ENCODE results near the gene GFRAL. TPM values are rescaled to one million over a fixed set of nuclear protein-coding genes. Genes with fewer than 3 reads are reported as not detected.
"Not testable (repeated sequence)": the region's sequence is repeated elsewhere in the genome, so short reads cannot be mapped to it uniquely, and the experiment has no call there.

The GFRAL gene, protein sequence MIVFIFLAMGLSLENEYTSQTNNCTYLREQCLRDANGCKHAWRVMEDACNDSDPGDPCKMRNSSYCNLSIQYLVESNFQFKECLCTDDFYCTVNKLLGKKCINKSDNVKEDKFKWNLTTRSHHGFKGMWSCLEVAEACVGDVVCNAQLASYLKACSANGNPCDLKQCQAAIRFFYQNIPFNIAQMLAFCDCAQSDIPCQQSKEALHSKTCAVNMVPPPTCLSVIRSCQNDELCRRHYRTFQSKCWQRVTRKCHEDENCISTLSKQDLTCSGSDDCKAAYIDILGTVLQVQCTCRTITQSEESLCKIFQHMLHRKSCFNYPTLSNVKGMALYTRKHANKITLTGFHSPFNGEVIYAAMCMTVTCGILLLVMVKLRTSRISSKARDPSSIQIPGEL
- total RNA-seq (2014; rRNA removed; shearing (Covaris generic)) = not detected in 2 replicates
- not detected in 2 replicates for polyA plus RNA-seq (2015; cell fraction: cytosol; rRNA removed)
- not detected in 2 replicates for polyA plus RNA-seq (2015; cell fraction: nucleus; rRNA removed)

DNA sequence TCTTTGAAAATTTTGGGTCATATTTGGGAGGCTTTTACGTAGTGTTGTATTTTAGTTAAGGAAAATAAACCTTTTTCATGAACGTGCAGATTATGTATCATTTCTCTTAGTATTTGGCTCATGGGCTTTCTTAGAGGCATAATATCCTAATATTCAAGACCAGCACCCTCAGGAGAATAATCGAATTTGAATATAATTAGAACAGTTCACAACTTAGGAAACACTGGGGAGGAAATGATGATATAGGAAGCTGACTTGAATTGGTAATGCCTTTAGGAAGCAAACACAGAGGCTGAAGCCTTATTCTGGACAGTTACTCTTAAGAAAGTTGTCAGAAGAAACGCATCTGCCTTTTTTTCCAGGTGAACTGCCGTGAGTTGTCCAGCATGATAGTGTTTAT is at the start of gene GFRAL:
Gene GFRAL, plus strand, starts transcription at position 301 of the 400 bp plus-strand sequence. Its CDS starts 86 bp downstream, at position 387.
- in situ Hi-C loops (cut with HindIII; ENCODE audit: low pct_unique_long_range_greater_than_20kb, low sequenced_read_pairs) = no loop called here
- no peak for DNase-seq (ENCODE audit: low read depth, low spot score)

DNA sequence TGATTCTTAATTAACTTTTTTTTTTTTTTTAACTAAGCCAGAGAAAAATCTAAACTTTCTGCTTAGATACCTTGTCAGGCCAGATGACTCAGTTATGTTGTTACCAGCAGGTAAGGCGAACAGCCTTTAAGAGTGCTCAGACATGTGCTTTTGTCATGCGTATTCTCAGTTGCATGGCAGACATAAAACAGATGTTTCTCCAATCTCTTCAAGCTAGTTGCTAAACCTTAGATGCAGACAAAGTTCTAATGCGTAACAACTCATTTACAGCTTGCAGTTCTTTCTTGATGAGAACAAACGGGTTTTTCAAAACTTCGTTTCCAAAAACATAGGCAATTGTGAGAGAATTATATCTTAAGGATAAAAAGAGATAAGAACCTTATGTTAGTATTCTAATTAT is 49.6 kb upstream of the GFRAL start:
- in situ Hi-C loops (cut with HindIII; ENCODE audit: low pct_unique_long_range_greater_than_20kb, low sequenced_read_pairs) = no loop called here
- DNase-seq (ENCODE audit: low read depth, low spot score) = no peak

DNA sequence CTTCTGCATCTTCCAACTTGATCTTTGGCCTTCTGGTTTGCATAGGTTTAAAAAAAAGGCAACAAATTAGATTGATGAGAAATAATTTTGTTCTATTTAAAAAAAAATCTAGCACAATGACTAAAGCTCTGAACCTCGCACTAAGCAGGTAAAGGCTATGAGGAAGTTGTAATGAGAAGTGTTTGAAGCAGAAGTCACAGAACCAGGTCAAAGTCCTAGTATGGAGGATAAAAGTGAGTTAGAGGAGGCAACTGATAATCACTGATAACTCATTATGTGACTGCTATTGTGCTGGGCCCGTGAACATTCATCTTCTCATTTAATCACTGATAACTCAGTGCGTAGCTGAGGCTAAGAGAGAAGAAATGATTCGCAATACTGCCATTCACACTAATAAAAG is 46.1 kb upstream of the GFRAL start:
- in situ Hi-C loops (cut with HindIII; ENCODE audit: low pct_unique_long_range_greater_than_20kb, low sequenced_read_pairs) = no loop called here
- no peak for DNase-seq (ENCODE audit: low read depth, low spot score)

DNA sequence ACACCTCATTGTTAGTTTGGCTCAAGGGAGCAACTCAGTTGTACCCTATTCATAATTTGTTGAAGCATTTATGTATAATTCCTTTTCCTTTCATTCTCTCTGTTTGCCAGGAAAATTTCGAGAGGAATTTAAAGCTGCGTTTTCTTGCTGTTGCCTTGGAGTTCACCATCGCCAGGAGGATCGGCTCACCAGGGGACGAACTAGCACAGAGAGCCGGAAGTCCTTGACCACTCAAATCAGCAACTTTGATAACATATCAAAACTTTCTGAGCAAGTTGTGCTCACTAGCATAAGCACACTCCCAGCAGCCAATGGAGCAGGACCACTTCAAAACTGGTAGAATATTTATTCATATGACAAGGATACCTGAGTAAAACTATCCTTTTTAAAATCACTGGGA is 45.2 kb upstream of the GFRAL start:
- in situ Hi-C loops (cut with HindIII; ENCODE audit: low pct_unique_long_range_greater_than_20kb, low sequenced_read_pairs) = no loop called here
- DNase-seq (ENCODE audit: low read depth, low spot score) = no peak

DNA sequence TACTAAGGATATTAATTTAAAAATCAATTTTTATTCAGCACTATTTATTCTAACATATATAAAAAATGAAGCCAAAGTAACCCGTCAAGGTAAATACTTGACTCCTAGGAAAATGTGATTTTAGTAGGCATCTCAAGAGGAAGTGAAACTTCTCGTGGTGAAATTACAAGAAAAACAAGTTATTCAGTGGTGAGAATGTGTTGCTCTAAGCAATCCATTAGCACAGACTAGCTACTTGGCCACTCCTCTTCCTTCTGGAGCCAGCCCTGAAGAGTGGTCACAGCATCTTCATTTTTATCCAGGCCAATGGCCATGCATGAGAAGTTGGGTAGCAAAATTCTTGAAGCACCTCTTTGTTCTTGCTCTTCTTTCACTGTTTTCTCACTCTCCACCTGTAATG is 40.4 kb upstream of the GFRAL start:
- in situ Hi-C loops (cut with HindIII; ENCODE audit: low pct_unique_long_range_greater_than_20kb, low sequenced_read_pairs) = no loop called here

DNA sequence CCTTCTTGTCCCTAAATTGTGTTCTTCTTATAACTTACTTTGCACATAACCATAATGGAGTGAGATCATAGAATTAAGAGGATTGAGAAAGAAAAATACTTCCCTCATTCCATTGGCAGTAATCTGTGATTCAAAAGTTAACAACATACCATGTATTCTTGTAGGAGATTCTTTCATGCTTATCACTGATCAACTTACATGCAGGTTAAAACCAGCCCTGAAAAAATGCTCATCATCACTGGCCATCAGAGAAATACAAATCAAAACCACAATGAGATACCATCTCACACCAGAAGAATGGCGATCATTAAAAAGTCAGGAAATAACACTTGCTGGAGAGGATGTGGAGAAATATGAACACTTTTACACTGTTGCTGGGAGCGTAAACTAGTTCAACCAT is 36.5 kb upstream of the GFRAL start:
- DNase-seq (ENCODE audit: low read depth, low spot score) = no peak
- in situ Hi-C loops (cut with HindIII; ENCODE audit: low pct_unique_long_range_greater_than_20kb, low sequenced_read_pairs) = no loop called here

More for the DNA sequence above, 40.4 kb upstream of the GFRAL start:
- no peak for DNase-seq (ENCODE audit: low read depth, low spot score)

DNA sequence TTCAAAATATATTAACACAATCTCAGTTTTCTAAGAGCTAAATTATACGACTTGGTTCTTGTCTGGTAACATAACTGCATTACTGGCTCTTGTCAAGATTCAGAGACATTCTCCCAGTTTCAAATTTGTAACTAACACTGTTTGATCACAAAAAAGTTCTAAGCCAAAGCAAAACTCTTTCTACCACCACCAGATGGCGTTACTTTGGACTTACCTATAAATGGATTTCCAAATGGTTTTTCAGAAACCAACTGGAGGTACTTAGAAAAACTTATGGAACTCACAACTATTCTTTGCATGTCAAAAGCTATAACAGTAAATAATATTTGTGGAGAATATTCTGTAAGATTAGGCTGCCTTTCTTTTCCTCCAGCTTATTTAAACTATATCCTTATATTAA is 34.2 kb upstream of the GFRAL start:
- peak; percentile 53 for DNase-seq (ENCODE audit: low read depth, low spot score)
- in situ Hi-C loops (cut with HindIII; ENCODE audit: low pct_unique_long_range_greater_than_20kb, low sequenced_read_pairs) = no loop called here

DNA sequence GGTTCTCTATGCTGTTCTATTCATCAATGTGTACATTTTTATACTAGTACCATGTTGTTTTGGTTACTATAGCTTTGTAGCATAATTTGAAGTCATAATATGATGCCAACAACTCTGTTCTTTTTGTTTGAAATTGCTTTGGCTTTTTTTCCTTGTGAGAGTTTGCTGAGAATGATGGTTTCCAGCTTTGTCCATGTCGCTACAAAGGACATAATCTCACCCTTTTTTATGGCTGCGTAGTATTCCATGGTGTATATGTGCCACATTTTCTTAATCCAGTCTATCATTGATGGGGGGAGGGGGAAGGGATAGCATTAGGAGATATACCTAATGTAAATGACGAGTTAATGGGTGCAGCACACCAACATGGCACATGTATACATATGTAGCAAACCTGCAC is 30.1 kb upstream of the GFRAL start:
- in situ Hi-C loops (cut with HindIII; ENCODE audit: low pct_unique_long_range_greater_than_20kb, low sequenced_read_pairs); DNase-seq (ENCODE audit: low read depth, low spot score): not testable (repeated sequence)

DNA sequence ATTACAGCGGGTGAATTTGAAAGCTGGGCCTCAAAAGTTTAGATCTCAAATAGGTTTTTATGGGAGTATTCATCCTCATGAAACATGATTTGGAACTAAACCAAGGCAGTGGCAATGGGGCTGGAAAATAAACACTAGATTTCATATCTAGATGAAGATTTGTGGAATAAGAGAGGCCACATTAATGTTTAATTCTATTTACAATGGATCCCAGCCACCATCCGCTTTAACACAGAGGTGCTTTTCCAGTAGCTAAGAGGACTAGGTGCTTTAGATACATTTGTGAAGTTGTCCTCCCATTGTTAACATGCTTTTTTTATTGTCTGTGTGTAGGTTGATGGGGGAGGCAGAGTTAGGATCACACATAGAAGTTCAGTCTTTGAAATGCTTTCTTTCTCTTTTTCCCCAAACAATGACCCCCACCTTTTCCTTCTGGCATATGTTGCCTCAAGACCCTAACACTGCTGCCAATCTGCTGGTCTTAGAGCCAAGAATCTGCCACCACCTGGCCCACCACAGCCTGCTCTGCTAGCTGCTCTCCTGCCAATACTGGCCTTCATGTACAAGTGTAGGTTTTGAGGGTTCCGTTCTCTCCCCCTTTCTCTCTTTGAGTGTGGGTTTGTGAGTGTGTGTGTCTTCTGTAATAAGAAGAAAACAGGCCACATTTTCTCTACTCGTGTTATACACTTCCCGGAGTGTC is 27.8 kb upstream of the GFRAL start:
- DNase-seq (ENCODE audit: low read depth, low spot score) = no peak
- in situ Hi-C loops (cut with HindIII; ENCODE audit: low pct_unique_long_range_greater_than_20kb, low sequenced_read_pairs) = no loop called here

DNA sequence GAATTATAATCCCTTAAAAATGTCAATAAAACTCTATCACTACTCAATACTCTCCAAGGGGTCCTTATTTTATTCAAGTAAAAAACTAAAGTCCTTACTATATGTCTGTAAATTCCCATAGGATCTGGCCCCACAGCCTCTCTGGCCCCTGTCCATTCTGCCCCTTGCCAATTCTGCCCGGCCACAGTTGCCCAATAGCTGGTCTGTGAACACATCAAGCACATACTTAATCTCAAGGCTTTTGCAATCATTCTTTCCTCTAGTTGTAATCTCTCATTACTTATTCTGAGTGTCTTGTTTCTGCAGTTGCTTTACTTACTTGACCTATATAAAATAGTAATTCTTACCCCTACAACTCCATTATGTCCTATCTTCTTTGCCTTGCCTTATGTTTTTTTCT is 22.5 kb upstream of the GFRAL start:
- in situ Hi-C loops (cut with HindIII; ENCODE audit: low pct_unique_long_range_greater_than_20kb, low sequenced_read_pairs) = no loop called here
- no peak for DNase-seq (ENCODE audit: low read depth, low spot score)

DNA sequence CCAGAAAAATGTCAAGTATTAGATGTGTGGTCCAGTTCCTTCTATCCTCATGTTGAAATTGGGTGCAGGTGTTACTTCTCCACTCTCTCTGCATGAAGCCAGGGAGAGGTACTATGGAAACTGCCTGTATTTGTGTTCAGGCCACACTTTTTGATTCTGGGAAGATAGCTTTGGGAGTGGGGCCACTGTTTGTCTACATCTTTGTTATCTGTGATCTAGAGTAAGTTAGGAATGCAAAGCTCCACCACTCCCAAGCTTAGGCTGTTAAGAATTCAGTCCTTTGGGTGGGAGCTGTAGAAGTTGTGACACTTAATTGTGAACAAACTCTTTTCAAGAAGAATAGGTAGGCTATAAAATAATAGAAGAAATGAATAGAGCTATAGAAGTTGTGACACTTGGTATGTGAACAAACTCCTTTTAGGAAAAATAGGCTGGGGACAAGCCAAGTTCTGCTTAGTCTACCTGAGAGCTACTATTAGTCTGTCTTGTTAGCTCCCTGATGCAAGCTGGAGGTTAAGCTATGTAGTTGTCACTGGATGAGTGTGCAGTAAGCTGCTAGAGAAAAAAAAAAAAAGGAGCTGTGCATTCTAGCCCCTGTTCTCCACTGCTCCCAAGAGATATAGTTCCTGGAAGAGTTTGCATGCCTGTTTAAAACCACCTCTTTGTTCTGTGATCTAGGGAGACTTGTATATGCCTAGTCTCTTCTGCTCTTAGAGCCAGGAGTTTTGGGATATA is 7.1 kb upstream of the GFRAL start:
- DNase-seq (ENCODE audit: low read depth, low spot score) = no peak
- in situ Hi-C loops (cut with HindIII; ENCODE audit: low pct_unique_long_range_greater_than_20kb, low sequenced_read_pairs) = no loop called here

DNA sequence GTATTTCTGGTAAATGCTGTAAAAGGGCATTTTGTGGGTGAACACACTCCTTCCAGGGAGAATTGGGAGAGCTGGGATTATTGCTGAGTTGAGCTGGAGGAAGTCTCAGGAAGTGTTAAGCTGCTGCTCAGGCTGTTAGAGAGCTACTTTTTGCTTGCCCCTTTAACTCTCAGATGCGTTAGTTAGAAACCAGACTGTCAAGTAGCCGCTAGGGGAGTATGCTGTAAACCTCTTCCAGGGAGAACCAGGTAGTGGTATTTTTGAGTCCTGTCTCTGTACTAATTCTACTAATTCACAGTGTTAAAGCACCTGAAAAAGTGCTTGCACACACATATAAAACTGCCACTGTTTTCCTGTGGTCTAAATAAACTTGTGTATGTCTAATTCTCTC is 6.6 kb upstream of the GFRAL start:
- no peak for DNase-seq (ENCODE audit: low read depth, low spot score)
- in situ Hi-C loops (cut with HindIII; ENCODE audit: low pct_unique_long_range_greater_than_20kb, low sequenced_read_pairs) = no loop called here

DNA sequence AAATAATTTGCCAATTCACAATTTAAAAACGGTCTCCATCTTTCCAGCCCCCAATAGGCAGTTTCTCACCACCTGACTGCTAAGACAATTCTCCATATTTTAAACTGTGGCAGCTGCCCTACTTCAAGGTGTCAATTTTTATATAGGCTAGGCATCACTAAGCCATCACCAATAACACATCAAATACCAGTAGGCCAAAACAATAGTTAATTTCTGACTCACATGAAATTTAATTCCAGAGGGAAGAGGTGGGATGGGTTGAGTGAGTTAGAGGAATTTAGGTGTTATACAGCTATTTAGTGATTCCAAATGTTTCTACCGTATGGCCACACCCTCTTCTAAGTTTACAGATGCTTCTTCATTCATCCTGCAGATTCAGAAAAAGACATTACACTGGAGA is 49.9 kb downstream of the GFRAL start:
- no peak for DNase-seq (ENCODE audit: low read depth, low spot score)
- in situ Hi-C loops (cut with HindIII; ENCODE audit: low pct_unique_long_range_greater_than_20kb, low sequenced_read_pairs) = no loop called here

DNA sequence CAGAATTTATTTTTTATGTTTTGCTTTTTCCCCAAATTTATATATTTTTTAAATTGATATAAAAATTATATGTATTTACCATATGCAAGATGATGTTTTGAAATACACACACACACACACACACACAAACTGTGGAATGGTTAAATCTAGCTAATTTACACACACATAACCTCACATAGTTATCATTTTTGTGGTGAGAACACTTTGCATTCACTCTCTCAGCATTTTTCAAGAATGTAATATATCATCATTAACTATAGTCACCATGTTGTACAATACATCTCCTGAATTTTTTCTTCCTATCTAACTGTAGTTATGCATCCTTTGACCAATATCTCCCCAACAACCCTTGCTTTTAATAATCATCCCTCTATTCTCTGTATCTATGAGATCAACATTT is 52.2 kb downstream of the GFRAL start:
- in situ Hi-C loops (cut with HindIII; ENCODE audit: low pct_unique_long_range_greater_than_20kb, low sequenced_read_pairs) = no loop called here
- DNase-seq (ENCODE audit: low read depth, low spot score) = no peak

DNA sequence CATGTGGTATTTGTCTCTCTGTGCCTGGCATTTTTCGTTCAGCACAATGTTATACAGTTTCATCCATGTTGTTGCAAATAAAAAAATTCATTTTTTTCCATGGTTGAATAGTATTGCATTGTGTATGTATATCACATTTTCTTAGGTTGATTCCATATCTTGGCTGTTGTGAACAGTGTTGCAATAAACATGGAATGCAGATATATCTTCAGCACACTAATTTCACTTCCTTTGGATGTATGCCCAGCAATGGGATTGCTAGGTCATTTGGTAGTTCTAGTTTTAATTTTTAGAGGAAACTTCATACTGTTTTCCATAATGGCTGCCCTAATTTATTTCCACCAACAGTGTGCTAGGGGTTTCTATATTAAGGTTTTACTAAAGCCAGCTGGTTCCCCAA is 52.6 kb downstream of the GFRAL start:
- no peak for DNase-seq (ENCODE audit: low read depth, low spot score)
- in situ Hi-C loops (cut with HindIII; ENCODE audit: low pct_unique_long_range_greater_than_20kb, low sequenced_read_pairs) = no loop called here

DNA sequence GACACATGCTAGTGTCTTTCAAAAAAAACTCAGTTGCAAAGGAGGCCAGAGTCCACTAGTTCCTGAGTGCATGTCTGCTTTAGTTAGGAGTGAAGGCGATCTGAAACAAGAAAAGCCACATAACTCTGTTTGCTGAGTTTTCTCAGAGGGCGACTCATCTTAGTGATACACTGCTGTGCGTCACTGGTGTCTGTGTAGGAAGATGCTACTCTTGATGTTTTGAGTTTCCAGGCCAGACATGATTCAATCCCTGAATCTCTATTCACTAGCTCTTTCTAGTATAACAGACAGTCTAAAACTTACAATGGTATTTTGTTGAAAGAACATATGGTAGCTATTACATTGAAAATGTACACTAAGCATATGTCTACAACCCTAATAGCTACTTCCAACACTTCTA is 60.9 kb downstream of the GFRAL start:
- in situ Hi-C loops (cut with HindIII; ENCODE audit: low pct_unique_long_range_greater_than_20kb, low sequenced_read_pairs) = no loop called here
- DNase-seq (ENCODE audit: low read depth, low spot score) = no peak

DNA sequence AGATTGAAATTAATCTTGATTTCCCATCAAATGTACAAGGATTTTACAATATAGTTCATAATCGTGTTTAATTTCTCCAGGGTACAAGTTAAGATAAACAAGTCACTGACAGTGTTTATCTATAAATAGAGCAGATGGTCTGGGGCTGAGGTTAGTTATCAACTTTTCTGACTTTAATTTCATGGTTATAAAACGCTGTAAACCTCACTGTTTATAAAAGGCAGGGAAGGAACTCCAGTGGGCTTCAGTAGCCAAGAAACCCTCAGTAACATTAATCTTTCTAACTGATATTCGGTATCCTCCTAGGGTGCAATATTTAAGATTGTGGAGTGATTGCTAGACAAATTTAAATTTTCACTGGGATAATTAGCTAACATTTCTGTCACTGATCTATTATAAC is 68.6 kb downstream of the GFRAL start:
- in situ Hi-C loops (cut with HindIII; ENCODE audit: low pct_unique_long_range_greater_than_20kb, low sequenced_read_pairs) = no loop called here
- DNase-seq (ENCODE audit: low read depth, low spot score) = no peak

DNA sequence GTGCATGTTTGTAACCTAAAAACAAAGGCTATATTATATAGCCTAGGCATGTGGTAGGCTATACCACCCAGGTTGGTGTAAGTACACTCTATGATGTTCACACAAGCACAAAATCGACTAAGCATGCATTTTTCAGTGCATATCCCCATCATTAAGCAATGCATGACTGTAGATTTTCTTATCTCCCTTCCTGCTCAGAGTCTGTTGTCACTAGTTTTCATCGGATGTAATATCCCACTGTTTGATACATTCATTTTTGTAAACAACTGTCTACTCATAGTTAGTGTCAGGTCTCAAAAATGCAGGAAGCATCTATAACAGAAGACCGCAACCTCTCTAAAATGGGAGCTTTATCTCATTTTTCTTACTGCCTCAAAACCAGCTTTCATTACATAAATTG is 70.7 kb downstream of the GFRAL start:
- in situ Hi-C loops (cut with HindIII; ENCODE audit: low pct_unique_long_range_greater_than_20kb, low sequenced_read_pairs) = no loop called here
- peak; percentile 6 for DNase-seq (ENCODE audit: low read depth, low spot score)

Measured in SK-MEL-5 (cell line).